ENCODE measurements around the gene ARHGAP24.

- TF ChIP-seq CTCF (conservative IDR thresholded peaks at IDR 0.05 in 1 of 2, IDR thresholded peaks at IDR 0.05 in 1 of 2; ENCODE audit: low read depth in 1 of 2, low read length in 2 of 2) (no peak), EZH2 (IDR thresholded peaks at IDR 0.05; ENCODE audit: low read length, missing control alignments) (no peak)
Observed at GRCh38 chr4:85733798-85734197, 258.8 kb downstream of the ARHGAP24 start.
